H1 (cell line): ENCODE measurements around the gene TOP3A. TPM values are rescaled to one million over a fixed set of nuclear protein-coding genes. Genes with fewer than 3 reads are reported as not detected.

ENCODE experiments used
- CTCF ChIA-PET: fragments of 300-600 bp; sonication (Branson Sonifier 250); formaldehyde crosslinking; loops from one replicate; lab custom pipeline; 2021; ENCODE audit not compliant: partially characterized antibody; lab: Charles Lee
- POLR2A ChIA-PET: fragments of 300-600 bp; sonication (Branson Sonifier 250); formaldehyde crosslinking; loops from one replicate; lab custom pipeline; 2021; ENCODE audit warnings: inconsistent platforms; ENCODE audit not compliant: partially characterized antibody; lab: Charles Lee
- DNase-seq, 2 experiments: peaks; one replicate each; pipeline versions ENCODE4 v3.0.0 to v3.0.0-alpha.2; 2010 to 2022; ENCODE audit warnings: low spot score in 2 of 2, low read depth in 1 of 2, mixed read lengths in 1 of 2
- FAIRE-seq: peaks from 2 replicates; lab custom pipeline; 2011; peaks lifted over from hg19 to GRCh38; lab: Jason Lieb, UNC
- H2AFZ ChIP-seq: 2 replicates; pipeline ENCODE4 v1.8.1; 2012; ENCODE audit warnings: low read length, inconsistent platforms
- H2AK5ac ChIP-seq: 2 replicates; pipeline ENCODE4 v1.6.1; 2013; ENCODE audit warnings: low read depth, low read length
- H2BK120ac ChIP-seq: replicated peaks from 2 replicates; pipeline ENCODE3; 2013; ENCODE audit warnings: low read depth, low read length, inconsistent platforms
- H2BK12ac ChIP-seq: 2 replicates; pipeline ENCODE4 v1.6.1; 2013; ENCODE audit warnings: low read depth, low read length
- H2BK15ac ChIP-seq: 2 replicates; pipeline ENCODE4 v1.6.1; 2013; ENCODE audit warnings: low read length
- H2BK20ac ChIP-seq: 2 replicates; pipeline ENCODE4 v1.6.1; 2013; ENCODE audit warnings: low read length
- H2BK5ac ChIP-seq: 2 replicates; pipeline ENCODE4 v1.6.1; 2013; ENCODE audit warnings: low read depth, low read length
- H3K14ac ChIP-seq: 2 replicates; pipeline ENCODE4 v1.6.1; 2013; ENCODE audit warnings: inconsistent platforms; ENCODE audit not compliant: insufficient read length
- H3K18ac ChIP-seq: 2 replicates; pipeline ENCODE4 v1.6.1; 2013; ENCODE audit warnings: low read length; ENCODE audit errors: extremely low read depth
- H3K23ac ChIP-seq: 2 replicates; pipeline ENCODE4 v1.6.1; 2013; ENCODE audit warnings: inconsistent platforms; ENCODE audit not compliant: insufficient read length
- H3K23me2 ChIP-seq: 2 replicates; pipeline ENCODE4 v1.6.1; 2013; ENCODE audit warnings: low read depth, low read length
- H3K27ac ChIP-seq: 2 replicates; pipeline ENCODE4 v1.6.1; 2011; ENCODE audit warnings: low read depth, low read length, inconsistent platforms
- H3K27me3 ChIP-seq, 4 experiments: replicated peaks in 1 of 4; 1 replicate in 1 of 4; 2 replicates in 3 of 4; pipeline versions ENCODE4 v1.6.1 to v1.8.1; 2011 to 2013; ENCODE audit warnings: low read length in 3 of 4, mild to moderate bottlenecking in 3 of 4, inconsistent platforms in 2 of 4, mixed read lengths in 2 of 4, moderate library complexity in 1 of 4; ENCODE audit not compliant: control insufficient read depth in 3 of 4, insufficient read depth in 3 of 4; ENCODE audit errors: extremely low read depth in 1 of 4
- H3K36me3 ChIP-seq, 4 experiments: 2 replicates each; pipeline versions ENCODE4 v1.6.1 to v1.8.1; 2011 to 2013; ENCODE audit warnings: mild to moderate bottlenecking in 4 of 4, low read length in 3 of 4, moderate library complexity in 2 of 4, control low read depth in 1 of 4, inconsistent platforms in 1 of 4; ENCODE audit not compliant: insufficient read depth in 4 of 4, control insufficient read depth in 2 of 4
- H3K4ac ChIP-seq: replicated peaks from 2 replicates; pipeline ENCODE3; 2013; ENCODE audit warnings: low read length, low read depth, mixed read lengths, inconsistent platforms; ENCODE audit not compliant: insufficient read length
- H3K4me1 ChIP-seq, 4 experiments: replicated peaks in 1 of 4; 1 replicate in 1 of 4; 2 replicates in 3 of 4; pipeline versions ENCODE4 v1.6.1 to v1.8.1; 2011 to 2013; ENCODE audit warnings: low read length in 3 of 4, inconsistent platforms in 2 of 4, mixed read lengths in 1 of 4; ENCODE audit not compliant: insufficient read depth in 4 of 4, control insufficient read depth in 3 of 4
- H3K4me2 ChIP-seq, 2 experiments: 2 replicates each; pipeline versions ENCODE4 v1.6.1 to v1.8.1; 2011 to 2013; ENCODE audit warnings: low read depth in 2 of 2, low read length in 2 of 2, control low read depth in 1 of 2, inconsistent platforms in 1 of 2, mild to moderate bottlenecking in 1 of 2; ENCODE audit not compliant: insufficient read depth in 1 of 2
- H3K4me3 ChIP-seq, 4 experiments: fragments of 200-600, 300-600 bp in 1 of 4; sonication (generic), shearing (Covaris generic), sonication (Bioruptor Twin) in 1 of 4; 2 replicates each; pipeline versions ENCODE4 v1.5.1 to v1.8.1; 2011 to 2016; ENCODE audit warnings: low read length in 4 of 4, low read depth in 3 of 4, control low read depth in 2 of 4, inconsistent platforms in 2 of 4, mild to moderate bottlenecking in 2 of 4, mixed read lengths in 1 of 4, moderate library complexity in 1 of 4; ENCODE audit not compliant: insufficient read depth in 2 of 4; ENCODE audit errors: extremely low read depth in 1 of 4
- H3K56ac ChIP-seq: replicated peaks from 2 replicates; pipeline ENCODE3; 2013; ENCODE audit warnings: low read depth, mild to moderate bottlenecking, mixed read lengths, low read length, inconsistent platforms; ENCODE audit not compliant: insufficient read length
- H3K79me1 ChIP-seq: 2 replicates; pipeline ENCODE4 v1.6.1; 2013; ENCODE audit warnings: low read depth, low read length, control low read depth
- H3K79me2 ChIP-seq, 2 experiments: 2 replicates each; pipeline versions ENCODE4 v1.6.1 to v1.8.1; 2012 to 2013; ENCODE audit warnings: low read length in 2 of 2, mild to moderate bottlenecking in 2 of 2, inconsistent platforms in 1 of 2; ENCODE audit not compliant: insufficient read depth in 2 of 2, control insufficient read depth in 1 of 2
- H3K9ac ChIP-seq, 4 experiments: replicated peaks in 1 of 4; 1 replicate in 1 of 4; 2 replicates in 3 of 4; pipeline versions ENCODE4 v1.6.1 to v1.8.1; 2011 to 2013; ENCODE audit warnings: low read depth in 3 of 4, low read length in 3 of 4, control low read depth in 2 of 4, mild to moderate bottlenecking in 2 of 4, moderate library complexity in 2 of 4, inconsistent platforms in 1 of 4; ENCODE audit errors: extremely low read depth in 1 of 4
- H3K9me3 ChIP-seq, 2 experiments: 2 replicates each; pipeline versions ENCODE4 v1.6.1 to v1.8.1; 2012 to 2013; ENCODE audit warnings: mild to moderate bottlenecking in 2 of 2, moderate library complexity in 2 of 2, control low read depth in 1 of 2, inconsistent platforms in 1 of 2, low read depth in 1 of 2, low read length in 1 of 2, mixed read lengths in 1 of 2; ENCODE audit not compliant: insufficient read depth in 2 of 2
- H4K20me1 ChIP-seq, 2 experiments: replicated peaks in 1 of 2; 2 replicates each; pipeline versions ENCODE3 to v1.8.1; 2011 to 2013; ENCODE audit warnings: inconsistent platforms in 2 of 2, low read length in 2 of 2, mild to moderate bottlenecking in 1 of 2; ENCODE audit not compliant: insufficient read depth in 2 of 2, control insufficient read depth in 1 of 2
- H4K5ac ChIP-seq: 2 replicates; pipeline ENCODE4 v1.6.1; 2013; ENCODE audit warnings: low read length, low read depth, mixed read lengths, inconsistent platforms; ENCODE audit not compliant: insufficient read length
- H4K8ac ChIP-seq: 2 replicates; pipeline ENCODE4 v1.8.0; 2013; ENCODE audit warnings: mild to moderate bottlenecking, moderate library complexity, low read length, inconsistent platforms; ENCODE audit not compliant: insufficient read depth; ENCODE audit errors: extremely low read depth
- H4K91ac ChIP-seq: replicated peaks from 2 replicates; pipeline ENCODE3; 2013; ENCODE audit warnings: low read length, mixed read lengths, inconsistent platforms; ENCODE audit not compliant: insufficient read length
- RAD21 ChIP-seq, 2 experiments: IDR thresholded peaks in 1 of 2; conservative IDR thresholded peaks in 1 of 2; 2 replicates each; pipeline ENCODE4 v1.6.1; 2011; ENCODE audit warnings: low read depth in 2 of 2, low read length in 2 of 2, improper control_type of control experiment in 1 of 2, inconsistent platforms in 1 of 2, mild to moderate bottlenecking in 1 of 2, moderate library complexity in 1 of 2
- SP4 ChIP-seq: IDR thresholded peaks from 2 replicates; pipeline ENCODE4 v1.6.1; 2012; ENCODE audit warnings: low read length, inconsistent platforms
- WGBS, 2 experiments: shearing (Covaris generic) in 1 of 2; methylation state at CpG; one replicate each; pipeline versions ENCODE4 v1.1.6 to v1.1.7; 2013 to 2015; ENCODE audit warnings: low lambda C conversion rate in 2 of 2, mixed read lengths in 2 of 2, inconsistent platforms in 1 of 2, low coverage in 1 of 2, missing lambda C conversion rate in 1 of 2; ENCODE audit not compliant: insufficient replicate concordance in 2 of 2, insufficient coverage in 1 of 2, insufficient read length in 1 of 2; ENCODE audit errors: extremely low coverage in 1 of 2, missing lambda C conversion rate in 1 of 2; 5-methylcytosine and 5-hydroxymethylcytosine counted together
- polyA plus RNA-seq, 7 experiments: library from polyadenylated mRNA; depleted of rRNA in 3 of 7; stranded (reverse) in 5 of 7; unstranded in 2 of 7; fragments of >200 nt in 5 of 7; fragments of 200-250 nt in 2 of 7; gene quantifications; 1 replicate in 5 of 7; 2 replicates in 1 of 7; 4 replicates in 1 of 7; pipeline versions ENCODE4 v1.2.1 to v1.2.3, GENCODE V29; 2011 to 2013; ENCODE audit warnings: missing spikeins in 2 of 7, mixed read lengths in 2 of 7
- total RNA-seq: library from RNA; stranded (reverse); fragmentation: NEBNext Ultra II Directional; extraction: Animal tissue kit (Norgen Biotek cat#: 25700); gene quantifications from 2 replicates; pipeline ENCODE4 v1.2.1, GENCODE V29; 2021
- TF ChIP-seq, protein P1 (sequence below): IDR thresholded peaks from 2 replicates; pipeline ENCODE4 v1.6.1; 2012; ENCODE audit warnings: inconsistent platforms
- TF ChIP-seq, protein P2 (sequence below), 3 experiments: IDR thresholded peaks; 1 replicate in 2 of 3; 2 replicates in 1 of 3; pipeline versions ENCODE4 v1.5.1 to v1.6.1; 2011; ENCODE audit warnings: low read length in 3 of 3, mild to moderate bottlenecking in 3 of 3, inconsistent platforms in 2 of 3, low read depth in 1 of 3, moderate library complexity in 1 of 3; ENCODE audit not compliant: insufficient read depth in 1 of 3; ENCODE audit errors: control extremely low read depth in 1 of 3
- TF ChIP-seq, protein P3 (sequence below): IDR thresholded peaks from 2 replicates; pipeline ENCODE4 v1.6.1; 2012; ENCODE audit warnings: low read length, inconsistent platforms

Gene TOP3A
- total and polyA plus RNA-seq, 2 of the 8 experiments (the other 6 are each of a cell fraction or from before 2014, with no cell fraction given), result 23.4 to 54.3 TPM

DNA sequence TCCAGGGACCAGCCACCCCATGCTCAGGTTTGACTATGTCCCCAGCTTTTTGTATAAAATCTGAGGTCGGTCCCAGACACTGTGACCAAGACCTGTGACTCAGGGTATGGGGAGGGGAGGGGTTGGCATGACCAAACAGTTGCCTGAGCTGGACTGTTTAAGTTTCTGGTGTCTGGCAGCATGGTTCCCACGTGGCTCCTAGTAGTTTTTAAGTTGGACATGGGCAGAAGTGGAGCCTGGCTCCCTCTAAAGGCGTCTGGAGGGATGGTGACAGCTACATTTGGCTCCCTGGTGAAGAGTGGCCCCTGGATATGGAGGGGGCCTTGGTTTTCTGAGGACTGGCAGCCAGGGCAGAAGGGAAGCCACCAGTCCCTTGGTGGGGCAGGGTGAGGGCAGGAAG lies 8.2 kb upstream of the TOP3A start:
- H3K23ac ChIP-seq, result no peak overlapping the region
- no peak overlapping the region for H3K56ac ChIP-seq
- no peak overlapping the region for H2BK5ac ChIP-seq
- no peak overlapping the region for H3K27ac ChIP-seq
- H3K18ac ChIP-seq, result no peak overlapping the region
- no peak overlapping the region for H3K14ac ChIP-seq
- WGBS, 2 experiments, result 68% methylated on average over 3 of the region's 3 CpGs; no CpG with 5 or more reads in 1 of the 2 experiments
- no peak overlapping the region for H3K4me2 ChIP-seq
- H2BK120ac ChIP-seq, result no peak overlapping the region
- H3K9ac ChIP-seq, result no peak overlapping the region
- no peak overlapping the region for H2AK5ac ChIP-seq
- peaks cover 0 to 23% of the 10 kb centered on the region in 2 experiments; a peak in 2 of 4 replicates for H3K79me2 ChIP-seq
- H4K20me1 ChIP-seq, result peaks cover 4 to 24% of the 10 kb centered on the region in 2 experiments
- ChIA-PET POLR2A (interaction anchor here (0.8 to 8.8 kb wide), 7 partner anchors 8 to 55 kb away, joined by 3 to 52 read pairs (median 4); partner anchors contain the start of genes EVPLL, SMCR8 and TOP3A), CTCF (interaction anchor here (0.7 to 4.6 kb wide), 12 partner anchors 9 to 173 kb away, joined by 3 to 58 read pairs (median 4); no protein-coding TSS in a partner anchor)
- H4K8ac ChIP-seq, result no peak overlapping the region
- no peak overlapping the region for H2BK12ac ChIP-seq
- no peaks in the 10 kb centered on the region for H3K27me3 ChIP-seq
- no peak overlapping the region for H2AFZ ChIP-seq
- peaks cover 14 to 35% (median 24%) of the 10 kb centered on the region in 4 experiments for H3K36me3 ChIP-seq
- FAIRE-seq, result no peak
- no peaks in the 10 kb centered on the region for H3K9me3 ChIP-seq
- H3K79me1 ChIP-seq, result peaks cover 12% of the 10 kb centered on the region
- H3K4ac ChIP-seq, result no peak overlapping the region
- TF ChIP-seq RAD21 (IDR thresholded peaks at IDR 0.05 in 1 of 2, conservative IDR thresholded peaks at IDR 0.05 in 1 of 2; ENCODE audit: low read depth in 2 of 2, low read length in 2 of 2), result peak; percentile 9 to 25; a peak in 2 of 4 replicates
- TF ChIP-seq, protein P1, sequence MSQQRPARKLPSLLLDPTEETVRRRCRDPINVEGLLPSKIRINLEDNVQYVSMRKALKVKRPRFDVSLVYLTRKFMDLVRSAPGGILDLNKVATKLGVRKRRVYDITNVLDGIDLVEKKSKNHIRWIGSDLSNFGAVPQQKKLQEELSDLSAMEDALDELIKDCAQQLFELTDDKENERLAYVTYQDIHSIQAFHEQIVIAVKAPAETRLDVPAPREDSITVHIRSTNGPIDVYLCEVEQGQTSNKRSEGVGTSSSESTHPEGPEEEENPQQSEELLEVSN, result no peak
- TF ChIP-seq, protein P2, sequence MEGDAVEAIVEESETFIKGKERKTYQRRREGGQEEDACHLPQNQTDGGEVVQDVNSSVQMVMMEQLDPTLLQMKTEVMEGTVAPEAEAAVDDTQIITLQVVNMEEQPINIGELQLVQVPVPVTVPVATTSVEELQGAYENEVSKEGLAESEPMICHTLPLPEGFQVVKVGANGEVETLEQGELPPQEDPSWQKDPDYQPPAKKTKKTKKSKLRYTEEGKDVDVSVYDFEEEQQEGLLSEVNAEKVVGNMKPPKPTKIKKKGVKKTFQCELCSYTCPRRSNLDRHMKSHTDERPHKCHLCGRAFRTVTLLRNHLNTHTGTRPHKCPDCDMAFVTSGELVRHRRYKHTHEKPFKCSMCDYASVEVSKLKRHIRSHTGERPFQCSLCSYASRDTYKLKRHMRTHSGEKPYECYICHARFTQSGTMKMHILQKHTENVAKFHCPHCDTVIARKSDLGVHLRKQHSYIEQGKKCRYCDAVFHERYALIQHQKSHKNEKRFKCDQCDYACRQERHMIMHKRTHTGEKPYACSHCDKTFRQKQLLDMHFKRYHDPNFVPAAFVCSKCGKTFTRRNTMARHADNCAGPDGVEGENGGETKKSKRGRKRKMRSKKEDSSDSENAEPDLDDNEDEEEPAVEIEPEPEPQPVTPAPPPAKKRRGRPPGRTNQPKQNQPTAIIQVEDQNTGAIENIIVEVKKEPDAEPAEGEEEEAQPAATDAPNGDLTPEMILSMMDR (IDR thresholded peaks at IDR 0.05; ENCODE audit: control extremely low read depth in 1 of 3, insufficient read depth in 1 of 3, low read depth in 1 of 3, low read length in 3 of 3), result peak in 2 of 3 experiments; percentile 22 to 31; a peak in 2 of 4 replicates
- TF ChIP-seq SP4, result no peak
- TF ChIP-seq, protein P3, sequence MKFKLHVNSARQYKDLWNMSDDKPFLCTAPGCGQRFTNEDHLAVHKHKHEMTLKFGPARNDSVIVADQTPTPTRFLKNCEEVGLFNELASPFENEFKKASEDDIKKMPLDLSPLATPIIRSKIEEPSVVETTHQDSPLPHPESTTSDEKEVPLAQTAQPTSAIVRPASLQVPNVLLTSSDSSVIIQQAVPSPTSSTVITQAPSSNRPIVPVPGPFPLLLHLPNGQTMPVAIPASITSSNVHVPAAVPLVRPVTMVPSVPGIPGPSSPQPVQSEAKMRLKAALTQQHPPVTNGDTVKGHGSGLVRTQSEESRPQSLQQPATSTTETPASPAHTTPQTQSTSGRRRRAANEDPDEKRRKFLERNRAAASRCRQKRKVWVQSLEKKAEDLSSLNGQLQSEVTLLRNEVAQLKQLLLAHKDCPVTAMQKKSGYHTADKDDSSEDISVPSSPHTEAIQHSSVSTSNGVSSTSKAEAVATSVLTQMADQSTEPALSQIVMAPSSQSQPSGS, result no peak
- H2BK15ac ChIP-seq, result no peak overlapping the region
- no peak overlapping the region for H3K4me3 ChIP-seq
- peaks cover 0 to 3% (median 0%) of the 10 kb centered on the region in 4 experiments; a peak in 1 of 7 replicates for H3K4me1 ChIP-seq
- no peak overlapping the region for H4K91ac ChIP-seq
- no peak overlapping the region for H4K5ac ChIP-seq
- H3K23me2 ChIP-seq, result no peaks in the 10 kb centered on the region
- no peak for DNase-seq
- H2BK20ac ChIP-seq, result no peak overlapping the region
